Gastroesophageal sphincter (tissue), 3 donors: ENCODE results near the gene E2F2.

Source experiments
- CTCF ChIP-seq, 4 experiments: fragments of 200-600 bp in 2 of 4; fragments of 450-650 bp in 2 of 4; sonication (generic) in 1 of 4; IDR thresholded peaks; one replicate each; pipeline ENCODE4 v1.5.1; 2017 to 2019; ENCODE audit warnings: antibody characterized with exemption in 4 of 4, mild to moderate bottlenecking in 2 of 4, moderate library complexity in 2 of 4
- POLR2A ChIP-seq, 2 donors: fragments of 450-650 bp; IDR thresholded peaks; one replicate each; pipeline ENCODE4 v1.6.1; 2017; ENCODE audit warnings: antibody characterized with exemption in 2 of 2, mild to moderate bottlenecking in 2 of 2, moderate library complexity in 1 of 2
- POLR2AphosphoS5 ChIP-seq: sonication (generic); formaldehyde crosslinking; IDR thresholded peaks from one replicate; pipeline ENCODE4 v1.6.1; 2017; ENCODE audit warnings: antibody characterized with exemption

- TF ChIP-seq POLR2AphosphoS5 (no peak), POLR2A (IDR thresholded peaks at IDR 0.05) (no peak), CTCF (IDR thresholded peaks at IDR 0.05) (no peak)
Measured at GRCh38 chr1:23496490-23497181, 34.4 kb downstream of the E2F2 start.
